HG02981 (cell line): ENCODE measurements around the gene CLIC3.
"Not testable (repeated sequence)": the region's sequence is repeated elsewhere in the genome, so short reads cannot be mapped to it uniquely, and the experiment has no call there.

ENCODE experiments used
- ATAC-seq: cut with Tn5 transposase; IDR thresholded peaks from one replicate; pipeline ENCODE4 v1.9.1; 2021; ENCODE audit warnings: mild to moderate bottlenecking, moderate library complexity; ENCODE audit not compliant: unreplicated experiment

Gene CLIC3, protein sequence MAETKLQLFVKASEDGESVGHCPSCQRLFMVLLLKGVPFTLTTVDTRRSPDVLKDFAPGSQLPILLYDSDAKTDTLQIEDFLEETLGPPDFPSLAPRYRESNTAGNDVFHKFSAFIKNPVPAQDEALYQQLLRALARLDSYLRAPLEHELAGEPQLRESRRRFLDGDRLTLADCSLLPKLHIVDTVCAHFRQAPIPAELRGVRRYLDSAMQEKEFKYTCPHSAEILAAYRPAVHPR

GRCh38 chr9:136996361-136997292 lies at the start of gene CLIC3:
CLIC3 (minus strand) TSS chr9:136996568; CDS start chr9:136996543, 25 bp downstream.
- no peak for ATAC-seq

GRCh38 chr9:137045294-137046087 lies 49.1 kb upstream of the CLIC3 start:
- no peak for ATAC-seq

GRCh38 chr9:137044502-137045177 lies 48.3 kb upstream of the CLIC3 start:
- ATAC-seq, result no peak

DNA sequence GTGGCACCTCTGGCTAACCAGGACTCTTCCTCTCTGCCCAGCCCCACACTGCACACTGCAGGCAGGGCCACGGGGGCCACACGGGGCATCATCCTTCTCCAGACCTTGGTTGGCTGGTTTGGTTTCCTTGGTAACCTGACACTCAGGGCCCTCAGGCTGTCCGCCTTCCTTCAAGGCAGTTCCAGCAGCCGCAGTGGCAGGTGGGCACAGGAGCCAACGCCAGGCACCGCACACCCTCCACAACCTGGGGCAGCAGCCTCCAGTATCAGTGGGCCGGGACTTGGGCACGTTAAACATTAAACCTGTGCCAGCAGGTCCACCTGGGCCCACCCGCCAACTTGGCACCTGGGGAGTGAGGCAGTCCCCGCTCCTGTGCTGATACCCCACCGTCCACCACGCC lies 47.7 kb upstream of the CLIC3 start:
- ATAC-seq, result no peak

DNA sequence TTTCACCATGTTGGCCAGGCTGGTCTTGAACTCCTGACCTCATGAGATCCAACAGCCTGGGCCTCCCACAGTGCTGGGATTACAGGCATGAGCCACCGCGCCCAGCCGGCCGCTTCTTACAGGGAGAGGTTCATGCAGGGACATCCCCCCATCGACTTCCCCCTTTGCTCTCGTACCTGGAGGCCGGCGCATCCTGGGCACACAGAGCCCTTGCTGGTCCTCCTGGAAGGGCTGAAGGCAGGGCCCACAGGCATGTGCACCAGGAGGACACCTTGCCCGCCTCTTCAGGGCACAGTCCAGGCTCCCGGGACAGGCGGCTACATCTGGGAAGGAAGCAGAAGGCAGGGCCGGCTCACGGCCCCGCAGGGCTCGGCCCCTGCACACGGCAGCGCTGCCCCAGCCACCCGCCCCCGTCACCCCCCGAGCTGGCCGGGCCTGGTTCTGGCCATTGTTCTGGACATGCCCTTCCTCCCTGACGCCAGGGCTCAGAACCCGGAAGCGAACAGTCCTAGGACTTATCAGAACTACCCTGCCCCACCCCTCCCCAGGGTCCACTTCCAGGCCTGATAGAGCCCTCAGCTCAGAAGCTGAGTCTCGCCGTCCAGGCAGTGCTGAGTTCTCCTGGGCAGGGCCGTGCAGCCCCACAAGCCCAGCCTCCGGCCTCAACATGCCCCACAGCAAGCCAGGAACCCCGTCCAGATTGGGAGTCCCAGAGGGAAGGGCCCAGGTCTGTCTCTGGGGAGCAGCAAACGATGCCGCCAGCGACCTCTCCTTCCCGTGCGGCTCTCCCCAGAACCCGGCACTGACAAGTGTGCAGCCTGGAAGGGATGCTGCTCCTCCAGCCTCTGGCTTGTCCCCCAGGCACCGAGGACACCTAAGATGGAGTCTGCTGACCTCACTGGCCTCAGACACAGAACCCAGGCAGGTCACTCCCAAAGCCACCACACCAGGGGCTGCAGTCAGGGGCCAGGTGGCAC lies 46.7 kb upstream of the CLIC3 start:
- no peak for ATAC-seq

- no peak for ATAC-seq
These were observed 44.8 kb upstream of the CLIC3 start for GRCh38 chr9:137041124-137041523.

- ATAC-seq, result no peak
These were observed 44.2 kb upstream of the CLIC3 start for GRCh38 chr9:137040568-137040967.

- ATAC-seq, result no peak
These were observed 43.4 kb upstream of the CLIC3 start for GRCh38 chr9:137039611-137040366.

DNA sequence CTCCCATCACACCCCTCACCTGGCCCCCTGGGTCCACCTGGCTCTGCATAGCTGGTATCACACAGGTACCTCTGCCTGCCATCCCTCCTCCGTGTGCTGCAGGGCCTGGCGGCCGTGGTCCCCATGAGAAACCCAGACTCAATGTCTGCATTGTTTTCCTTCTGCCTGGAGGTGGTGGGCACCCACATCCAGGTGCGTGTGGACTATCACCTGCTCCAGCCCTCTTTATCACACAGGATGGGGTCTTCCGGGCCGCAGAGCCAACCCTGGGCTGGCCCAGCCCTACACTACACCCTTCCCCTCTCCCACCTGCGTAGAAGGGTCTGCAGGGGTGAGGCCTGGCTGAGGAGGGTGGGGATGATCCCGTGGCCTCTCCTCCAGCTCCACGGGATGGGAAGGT lies 42.5 kb upstream of the CLIC3 start:
- ATAC-seq, result no peak

DNA sequence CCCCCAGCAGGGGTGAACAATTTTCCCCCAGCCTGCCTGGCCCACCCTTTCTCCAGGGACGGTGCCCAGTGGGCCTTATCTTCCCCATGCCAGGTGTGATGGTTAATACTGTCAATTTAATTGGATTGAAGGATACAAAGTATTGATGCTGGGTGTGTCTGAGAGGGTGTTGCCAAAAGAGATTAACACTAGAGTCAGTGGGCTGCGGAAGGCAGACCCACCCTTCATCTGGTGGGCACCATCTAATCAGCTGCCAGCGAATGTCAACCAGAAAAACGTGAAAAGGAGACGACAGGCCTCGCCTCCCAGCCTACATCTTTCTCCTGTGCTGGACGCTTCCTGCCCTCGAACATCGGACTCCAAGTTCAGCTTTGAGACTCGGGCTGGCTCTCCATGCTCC lies 41.1 kb upstream of the CLIC3 start:
- ATAC-seq, result no peak

- no peak for ATAC-seq
These were observed 40.7 kb upstream of the CLIC3 start for GRCh38 chr9:137037035-137037434.

DNA sequence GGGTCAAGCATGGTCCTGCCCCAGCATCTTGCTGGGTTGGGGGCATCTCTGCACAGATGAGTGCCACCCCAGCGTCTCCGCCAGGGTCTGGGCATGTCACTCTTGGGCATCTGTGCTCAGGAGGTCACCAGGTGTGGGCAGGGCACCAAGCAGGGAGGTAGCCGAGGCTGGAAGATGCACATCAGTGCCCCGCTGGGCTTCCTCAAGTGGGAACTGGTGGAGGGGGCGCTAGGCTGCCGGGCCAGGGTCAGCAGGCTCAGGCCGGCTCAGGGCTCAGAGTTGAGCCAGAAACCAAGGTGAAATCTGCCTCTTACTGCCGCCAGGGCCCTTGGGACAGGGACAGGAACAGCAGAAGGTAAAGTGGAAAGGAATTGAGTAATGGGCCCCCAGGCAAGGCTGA lies 39.6 kb upstream of the CLIC3 start:
- no peak for ATAC-seq

DNA sequence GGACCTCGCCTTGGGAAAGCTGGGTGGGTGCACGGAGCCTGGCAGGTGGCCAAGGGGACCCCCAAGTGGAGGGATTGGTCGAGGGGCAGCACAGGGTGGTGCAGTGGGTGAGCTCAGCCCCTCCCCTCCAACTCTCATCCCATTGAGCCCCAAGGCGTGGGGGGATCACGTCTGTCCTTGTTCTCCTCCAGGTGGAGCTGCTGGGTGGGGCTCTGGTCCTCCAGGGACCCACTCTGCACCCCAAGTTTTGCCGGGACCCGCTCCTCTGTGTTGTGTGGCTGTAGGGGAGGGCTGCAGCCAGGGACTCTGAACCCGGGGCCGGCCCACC lies 39.1 kb upstream of the CLIC3 start:
- no peak for ATAC-seq

DNA sequence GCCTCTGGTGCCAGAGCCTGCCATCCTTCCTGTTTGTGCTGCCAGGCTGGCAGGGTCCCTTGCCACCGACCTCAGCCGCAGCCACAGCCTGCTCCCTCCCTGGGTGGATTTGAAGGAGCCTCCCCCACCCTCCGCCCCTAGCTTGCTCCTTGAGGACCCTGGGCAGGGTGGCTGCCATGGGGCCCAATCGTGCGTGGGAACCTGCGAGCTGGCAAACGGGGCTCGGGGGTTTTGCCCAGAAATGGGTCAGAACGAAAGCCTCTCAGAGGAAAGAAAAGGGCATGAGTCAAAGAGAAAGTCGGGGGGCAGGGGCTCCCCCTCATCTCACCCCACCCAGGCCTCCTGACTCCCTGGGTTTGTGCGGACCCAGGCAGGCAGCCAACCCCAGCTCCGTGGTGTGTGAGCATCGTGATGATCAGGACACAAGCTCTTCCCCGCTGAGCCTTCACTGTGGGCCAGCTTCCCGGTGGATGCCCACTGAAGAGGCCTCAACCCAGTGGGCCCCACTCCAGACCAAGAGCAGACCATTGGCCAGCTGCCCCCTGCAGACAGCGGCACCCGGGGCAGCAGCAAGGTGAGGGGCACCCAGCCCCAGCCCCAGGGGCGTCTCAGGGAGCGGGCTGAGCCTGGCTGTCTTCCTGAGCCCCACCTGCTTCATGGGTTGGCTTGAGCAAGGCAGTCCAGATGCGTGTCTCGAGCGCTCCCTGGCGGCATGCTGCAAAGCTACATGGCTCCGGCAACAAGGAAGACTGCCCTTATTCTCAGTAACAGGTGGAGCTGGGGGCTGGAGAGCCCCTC lies 38.5 kb upstream of the CLIC3 start:
- peak; percentile 63 for ATAC-seq

DNA sequence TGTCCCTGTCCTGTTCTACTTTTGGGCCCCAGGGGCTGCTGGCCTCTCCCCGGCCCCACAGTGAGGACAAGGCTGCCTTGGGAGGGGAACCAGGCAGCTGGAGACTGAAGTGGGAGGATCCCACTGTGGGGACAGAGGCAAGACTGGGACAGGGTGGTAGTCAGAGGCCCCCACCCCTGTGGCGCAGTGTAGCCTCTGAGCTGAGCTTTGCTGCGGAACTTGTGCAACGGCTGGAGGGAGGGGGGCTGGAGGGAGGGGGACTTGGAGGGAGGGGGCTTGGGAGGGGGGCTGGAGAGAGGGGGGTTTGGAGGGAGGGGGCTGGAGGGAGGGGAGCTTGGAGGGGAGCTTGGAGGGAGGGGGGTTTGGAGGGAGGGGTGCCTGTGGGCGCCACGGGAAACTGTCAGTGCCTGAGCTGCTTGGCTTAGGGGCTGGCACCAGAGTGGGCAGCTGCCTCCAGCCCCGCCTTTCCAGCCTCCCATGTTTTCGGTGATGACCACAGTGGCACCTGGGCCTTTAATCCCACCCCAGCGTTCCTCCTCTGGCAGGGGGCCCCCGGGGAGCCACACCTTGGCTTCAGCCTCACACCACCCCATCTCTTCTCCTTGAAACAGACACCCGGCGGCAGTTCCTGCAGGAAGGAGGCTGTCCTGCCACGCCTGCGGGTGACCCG lies 37.8 kb upstream of the CLIC3 start:
- no peak for ATAC-seq

GRCh38 chr9:137033481-137033880 lies 37.1 kb upstream of the CLIC3 start:
- not testable (repeated sequence) for ATAC-seq

DNA sequence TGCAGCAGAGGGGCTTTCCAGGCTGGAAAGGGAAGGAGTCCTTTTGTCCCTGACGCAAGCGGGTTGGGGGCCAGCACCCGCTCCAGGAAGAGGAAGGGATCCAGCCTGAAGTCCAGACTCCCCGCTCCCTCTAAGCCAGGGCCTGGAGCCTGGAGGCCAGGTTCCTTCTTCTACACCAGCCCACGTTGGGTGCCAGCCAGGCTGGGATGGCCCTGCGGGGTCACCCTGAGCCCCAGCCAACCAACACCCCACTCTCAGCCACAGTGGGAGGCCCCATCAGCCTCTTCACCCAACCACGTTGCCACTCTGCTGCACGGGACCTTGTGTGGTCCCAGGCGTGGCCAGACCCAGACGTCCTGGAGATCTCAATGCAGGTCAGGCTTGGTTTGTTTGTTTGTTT lies 36.5 kb upstream of the CLIC3 start:
- no peak for ATAC-seq
